Measurements from ENCODE around the gene KCND2.

KCND2 gene

DNA sequence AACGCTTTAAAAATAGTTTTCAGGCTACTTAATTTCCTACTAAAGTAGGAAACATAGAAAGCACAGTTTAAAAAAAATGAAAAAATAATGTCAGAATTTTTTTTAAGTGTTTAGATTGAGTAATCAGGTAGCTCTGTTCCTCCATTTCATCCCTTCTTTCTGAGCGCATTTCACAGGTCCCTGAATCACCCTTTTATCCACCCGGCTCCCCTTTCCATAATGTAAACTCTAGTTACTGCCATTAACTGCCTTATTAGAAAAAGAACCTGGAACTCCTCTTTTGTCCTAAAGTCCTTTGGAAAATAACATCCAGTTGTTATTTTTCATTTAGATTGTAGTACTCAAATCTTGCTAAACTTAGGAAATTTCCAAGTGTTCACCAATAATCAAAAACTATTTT is 5.8 kb downstream of the KCND2 start:
- H3K9me3 ChIP-seq (ENCODE audit: low read length): no peaks in the 10 kb centered on the region
- no peaks in the 10 kb centered on the region for H3K79me2 ChIP-seq (ENCODE audit: insufficient read depth, low read length)
- H2AFZ ChIP-seq (ENCODE audit: low read length): no peak overlapping the region
- H3K9me2 ChIP-seq (ENCODE audit: low read depth, low read length): no peaks in the 10 kb centered on the region
- H3K9ac ChIP-seq (ENCODE audit: low read length): no peak overlapping the region
- no peak for TF ChIP-seq EZH2 (IDR thresholded peaks at IDR 0.05; ENCODE audit: borderline replicate concordance, low read length)
- no peak overlapping the region for H3K4me3 ChIP-seq (ENCODE audit: low read depth, low read length, poor library complexity, severe bottlenecking)
- H3K4me2 ChIP-seq (ENCODE audit: low read length): no peak overlapping the region
- H3K36me3 ChIP-seq (ENCODE audit: insufficient read depth, low read length): no peaks in the 10 kb centered on the region
- H4K20me1 ChIP-seq (ENCODE audit: insufficient read depth, low read length): no peaks in the 10 kb centered on the region
- no peaks in the 10 kb centered on the region for H3K27me3 ChIP-seq (ENCODE audit: insufficient read depth, low read length)
- H3F3A ChIP-seq (ENCODE audit: insufficient read depth, low read length): no peaks in the 10 kb centered on the region
- no peak overlapping the region for H3K27ac ChIP-seq (ENCODE audit: low read depth, low read length, poor library complexity, severe bottlenecking)
- H3K4me1 ChIP-seq (ENCODE audit: insufficient read depth, low read length, severe bottlenecking): no peaks in the 10 kb centered on the region

DNA sequence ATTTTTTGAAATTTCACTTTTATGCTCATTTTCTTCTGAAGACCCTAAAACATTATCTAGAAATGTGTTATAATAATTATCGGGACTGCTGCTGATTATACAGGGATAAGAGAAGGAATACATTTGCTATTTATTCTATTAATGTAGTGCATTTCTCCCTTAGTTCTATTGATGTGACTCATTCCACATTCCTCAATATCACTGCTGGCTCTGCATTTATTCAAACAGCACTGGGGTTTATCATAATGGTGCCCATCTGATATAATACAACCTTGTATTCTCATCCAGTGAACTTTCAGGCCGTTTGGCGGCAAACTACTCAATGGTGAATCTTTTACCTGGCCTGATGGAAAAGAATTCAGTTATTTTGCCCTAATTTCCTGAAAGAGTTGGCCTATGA is 7.8 kb downstream of the KCND2 start:
- H4K20me1 ChIP-seq (ENCODE audit: insufficient read depth, low read length): no peaks in the 10 kb centered on the region
- H3K4me1 ChIP-seq (ENCODE audit: insufficient read depth, low read length, severe bottlenecking): no peaks in the 10 kb centered on the region
- H3K79me2 ChIP-seq (ENCODE audit: insufficient read depth, low read length): no peaks in the 10 kb centered on the region
- no peaks in the 10 kb centered on the region for H3K36me3 ChIP-seq (ENCODE audit: insufficient read depth, low read length)
- H3K9me3 ChIP-seq (ENCODE audit: low read length): no peaks in the 10 kb centered on the region
- no peaks in the 10 kb centered on the region for H3K27me3 ChIP-seq (ENCODE audit: insufficient read depth, low read length)
- H2AFZ ChIP-seq (ENCODE audit: low read length): no peak overlapping the region
- H3K27ac ChIP-seq (ENCODE audit: low read depth, low read length, poor library complexity, severe bottlenecking): no peak overlapping the region
- no peaks in the 10 kb centered on the region for H3K9me2 ChIP-seq (ENCODE audit: low read depth, low read length)
- TF ChIP-seq EZH2 (IDR thresholded peaks at IDR 0.05; ENCODE audit: borderline replicate concordance, low read length) (no peak), CTCF (IDR thresholded peaks at IDR 0.05; ENCODE audit: low read length) (no peak)
- no peaks in the 10 kb centered on the region for H3F3A ChIP-seq (ENCODE audit: insufficient read depth, low read length)
- H3K4me2 ChIP-seq (ENCODE audit: low read length): no peak overlapping the region
- H3K9ac ChIP-seq (ENCODE audit: low read length): no peak overlapping the region
- H3K4me3 ChIP-seq (ENCODE audit: low read depth, low read length, poor library complexity, severe bottlenecking): no peak overlapping the region

DNA sequence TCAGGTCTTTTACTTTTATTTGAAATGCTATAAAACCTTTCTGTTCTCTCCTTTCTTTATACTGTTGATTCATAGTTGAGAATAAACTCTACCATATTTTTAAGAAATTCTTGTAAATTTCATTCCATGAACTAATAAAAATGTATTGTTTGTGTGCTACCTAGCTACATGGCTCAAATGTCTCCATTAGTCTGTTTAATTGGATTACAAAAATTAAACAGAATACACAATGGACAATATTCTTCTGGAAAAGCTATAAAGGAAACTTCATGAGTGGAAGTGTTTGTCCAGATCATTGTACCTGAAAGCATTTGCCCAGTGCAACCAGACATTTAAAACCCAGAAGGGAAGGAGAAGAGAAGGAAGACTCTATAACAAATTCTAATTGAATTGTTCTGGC is 20.1 kb downstream of the KCND2 start:
- H3K4me3 ChIP-seq (ENCODE audit: low read depth, low read length, poor library complexity, severe bottlenecking): no peak overlapping the region
- no peak overlapping the region for H3K4me2 ChIP-seq (ENCODE audit: low read length)
- TF ChIP-seq CTCF (IDR thresholded peaks at IDR 0.05; ENCODE audit: low read length): no peak
- no peak for TF ChIP-seq EZH2 (IDR thresholded peaks at IDR 0.05; ENCODE audit: borderline replicate concordance, low read length)
- no peaks in the 10 kb centered on the region for H3K4me1 ChIP-seq (ENCODE audit: insufficient read depth, low read length, severe bottlenecking)
- H3K9me2 ChIP-seq (ENCODE audit: low read depth, low read length): no peaks in the 10 kb centered on the region
- H3K27ac ChIP-seq (ENCODE audit: low read depth, low read length, poor library complexity, severe bottlenecking): no peak overlapping the region
- H3K27me3 ChIP-seq (ENCODE audit: insufficient read depth, low read length): no peaks in the 10 kb centered on the region
- H3K9me3 ChIP-seq (ENCODE audit: low read length): no peaks in the 10 kb centered on the region
- H4K20me1 ChIP-seq (ENCODE audit: insufficient read depth, low read length): no peaks in the 10 kb centered on the region
- no peaks in the 10 kb centered on the region for H3K79me2 ChIP-seq (ENCODE audit: insufficient read depth, low read length)
- H3K36me3 ChIP-seq (ENCODE audit: insufficient read depth, low read length): no peaks in the 10 kb centered on the region
- no peak overlapping the region for H2AFZ ChIP-seq (ENCODE audit: low read length)
- H3K9ac ChIP-seq (ENCODE audit: low read length): no peak overlapping the region
- no peaks in the 10 kb centered on the region for H3F3A ChIP-seq (ENCODE audit: insufficient read depth, low read length)

- Histone ChIP-seq H3K79me2 (ENCODE audit: insufficient read depth, low read length) (no peaks in the 10 kb centered on the region), H3K9me3 (ENCODE audit: low read length) (no peaks in the 10 kb centered on the region), H4K20me1 (ENCODE audit: insufficient read depth, low read length) (no peaks in the 10 kb centered on the region), H3K4me3 (ENCODE audit: low read depth, low read length, poor library complexity, severe bottlenecking) (no peak overlapping the region), H3K36me3 (ENCODE audit: insufficient read depth, low read length) (no peaks in the 10 kb centered on the region), H3K27me3 (ENCODE audit: insufficient read depth, low read length) (no peaks in the 10 kb centered on the region), H3K9me2 (ENCODE audit: low read depth, low read length) (no peaks in the 10 kb centered on the region), H3F3A (ENCODE audit: insufficient read depth, low read length) (no peaks in the 10 kb centered on the region), H3K4me1 (ENCODE audit: insufficient read depth, low read length, severe bottlenecking) (no peaks in the 10 kb centered on the region), H2AFZ (ENCODE audit: low read length) (no peak overlapping the region), H3K9ac (ENCODE audit: low read length) (no peak overlapping the region), H3K27ac (ENCODE audit: low read depth, low read length, poor library complexity, severe bottlenecking) (no peak overlapping the region), H3K4me2 (ENCODE audit: low read length) (no peak overlapping the region)
- no peak for TF ChIP-seq CTCF (IDR thresholded peaks at IDR 0.05; ENCODE audit: low read length)
- no peak for TF ChIP-seq EZH2 (IDR thresholded peaks at IDR 0.05; ENCODE audit: borderline replicate concordance, low read length)
These were observed 29.2 kb downstream of the KCND2 start for GRCh38 chr7:120302190-120302589.
